WTC11 (cell line): ENCODE results near the gene RABL6. TPM values are rescaled to one million over a fixed set of nuclear protein-coding genes. Genes with fewer than 3 reads are reported as not detected.

Source experiments
- ATAC-seq: fragments of 200-7000 bp; cut with Tn5 transposase; 2 replicates; pipeline ENCODE4 v1.10.0; 2021; ENCODE audit warnings: mild to moderate bottlenecking, moderate library complexity
- CTCF ChIA-PET: fragments of 300-600 bp; sonication (Branson Sonifier 250); formaldehyde crosslinking; loops from one replicate; lab custom pipeline; 2021; ENCODE audit warnings: antibody characterized with exemption; lab: Charles Lee
- POLR2A ChIA-PET: fragments of 350-600 bp; sonication (Branson Sonifier 250); formaldehyde crosslinking; loops from one replicate; lab custom pipeline; 2021; ENCODE audit warnings: antibody characterized with exemption; lab: Charles Lee
- DNase-seq: peaks from one replicate; pipeline ENCODE4 v3.0.0; 2021; ENCODE audit warnings: low spot score
- H3K27ac Mint-ChIP-seq: 2 replicates; pipeline ENCODE4 v1.8.0; 2021; ENCODE audit warnings: mixed read lengths
- H3K27me3 Mint-ChIP-seq: 2 replicates; pipeline ENCODE4 v1.8.0; 2021; ENCODE audit warnings: low read depth, mild to moderate bottlenecking, moderate library complexity, mixed read lengths
- H3K36me3 Mint-ChIP-seq: 2 replicates; pipeline ENCODE4 v1.8.0; 2021; ENCODE audit warnings: mixed read lengths
- H3K4me1 Mint-ChIP-seq: 2 replicates; pipeline ENCODE4 v1.8.0; 2022; ENCODE audit warnings: mixed read lengths
- H3K4me3 Mint-ChIP-seq: 2 replicates; pipeline ENCODE4 v1.8.0; 2021; ENCODE audit warnings: mild to moderate bottlenecking, moderate library complexity, mixed read lengths
- H3K9me3 Mint-ChIP-seq: 2 replicates; pipeline ENCODE4 v1.8.0; 2021; ENCODE audit warnings: mixed read lengths
- ARID4B ChIP-seq: sonication (generic); formaldehyde crosslinking; IDR thresholded peaks from 2 replicates; pipeline ENCODE4 v1.8.0; 2023; ENCODE audit warnings: missing genetic modification reagents, mild to moderate bottlenecking, borderline replicate concordance
- ATF1 ChIP-seq: sonication (generic); formaldehyde crosslinking; IDR thresholded peaks from 2 replicates; pipeline ENCODE4 v1.8.1; 2023; ENCODE audit warnings: mild to moderate bottlenecking, moderate library complexity, missing genetic modification reagents
- ERG ChIP-seq: fragments of 250-450 bp; sonication (Bioruptor Pico); IDR thresholded peaks from 2 replicates; pipeline ENCODE4 v1.8.0; 2021; ENCODE audit warnings: mild to moderate bottlenecking
- ETV6 ChIP-seq: sonication (generic); formaldehyde crosslinking; IDR thresholded peaks from 2 replicates; pipeline ENCODE4 v1.8.1; 2022; ENCODE audit warnings: mild to moderate bottlenecking, missing genetic modification reagents
- FOXJ3 ChIP-seq: sonication (generic); formaldehyde crosslinking; IDR thresholded peaks from 2 replicates; pipeline ENCODE4 v1.9.0; 2021; ENCODE audit warnings: missing genetic modification reagents, mild to moderate bottlenecking, borderline replicate concordance
- FOXP4 ChIP-seq: sonication (generic); formaldehyde crosslinking; IDR thresholded peaks from 2 replicates; pipeline ENCODE4 v1.8.0; 2022; ENCODE audit warnings: mild to moderate bottlenecking, missing genetic modification reagents
- GRHL2 ChIP-seq: fragments of 250-450 bp; sonication (Bioruptor Pico); IDR thresholded peaks from 2 replicates; pipeline ENCODE4 v1.8.0; 2022; ENCODE audit warnings: mild to moderate bottlenecking, moderate library complexity; ENCODE audit not compliant: insufficient replicate concordance, severe bottlenecking
- JAZF1 ChIP-seq: fragments of 250-450 bp; sonication (Bioruptor Pico); IDR thresholded peaks from 2 replicates; pipeline ENCODE4 v1.9.0; 2021; ENCODE audit warnings: moderate library complexity, mild to moderate bottlenecking, inconsistent platforms
- KAT7 ChIP-seq: sonication (generic); formaldehyde crosslinking; IDR thresholded peaks from 2 replicates; pipeline ENCODE4 v1.8.1; 2023; ENCODE audit warnings: missing genetic modification reagents, mild to moderate bottlenecking, borderline replicate concordance
- NFYB ChIP-seq: sonication (generic); formaldehyde crosslinking; conservative IDR thresholded peaks from 2 replicates; pipeline ENCODE4 v1.8.0; 2022; ENCODE audit warnings: low read depth, missing genetic modification reagents
- NR1H2 ChIP-seq: sonication (generic); formaldehyde crosslinking; IDR thresholded peaks from 2 replicates; pipeline ENCODE4 v1.9.0; 2021; ENCODE audit warnings: mild to moderate bottlenecking, moderate library complexity, missing genetic modification reagents
- NR2C2 ChIP-seq: sonication (generic); formaldehyde crosslinking; IDR thresholded peaks from 2 replicates; pipeline ENCODE4 v1.8.0; 2022; ENCODE audit warnings: mild to moderate bottlenecking, missing genetic modification reagents
- TCF7 ChIP-seq: sonication (generic); formaldehyde crosslinking; IDR thresholded peaks from 2 replicates; pipeline ENCODE4 v1.8.0; 2022; ENCODE audit warnings: mild to moderate bottlenecking, low read depth, missing genetic modification reagents, moderate library complexity
- ZNF232 ChIP-seq: sonication (generic); formaldehyde crosslinking; IDR thresholded peaks from 2 replicates; pipeline ENCODE4 v1.8.0; 2022; ENCODE audit warnings: mild to moderate bottlenecking, missing genetic modification reagents
- total RNA-seq: library from RNA; stranded (reverse); gene quantifications from 3 replicates; pipeline ENCODE4 v1.2.3, GENCODE V29; 2021
- TF ChIP-seq, protein P1 (sequence below): sonication (generic); formaldehyde crosslinking; IDR thresholded peaks from 2 replicates; pipeline ENCODE4 v1.8.1; 2022; ENCODE audit warnings: mild to moderate bottlenecking, moderate library complexity, missing genetic modification reagents

RABL6 gene
- total RNA-seq, 1 experiment from 2014 or later = 171 TPM

GRCh38 chr9:136835162-136835931, 27.6 kb downstream of the RABL6 start:
- no peak for DNase-seq
- no peak for TF ChIP-seq JAZF1 (CRISPR knock-in tag)
- no peak for TF ChIP-seq FOXJ3 (CRISPR knock-in tag)
- TF ChIP-seq NFYB (CRISPR knock-in tag) = no peak
- no peak for TF ChIP-seq ERG (CRISPR knock-in tag)
- TF ChIP-seq TCF7 = no peak
- TF ChIP-seq ATF1 (CRISPR knock-in tag) = no peak
- TF ChIP-seq, protein P1, sequence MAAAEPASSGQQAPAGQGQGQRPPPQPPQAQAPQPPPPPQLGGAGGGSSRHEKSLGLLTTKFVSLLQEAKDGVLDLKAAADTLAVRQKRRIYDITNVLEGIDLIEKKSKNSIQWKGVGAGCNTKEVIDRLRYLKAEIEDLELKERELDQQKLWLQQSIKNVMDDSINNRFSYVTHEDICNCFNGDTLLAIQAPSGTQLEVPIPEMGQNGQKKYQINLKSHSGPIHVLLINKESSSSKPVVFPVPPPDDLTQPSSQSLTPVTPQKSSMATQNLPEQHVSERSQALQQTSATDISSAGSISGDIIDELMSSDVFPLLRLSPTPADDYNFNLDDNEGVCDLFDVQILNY = no peak
- no peak for TF ChIP-seq GRHL2
- no peak for TF ChIP-seq FOXP4 (CRISPR knock-in tag)
- no peak for TF ChIP-seq ZNF232 (CRISPR knock-in tag)
- TF ChIP-seq ETV6 (CRISPR knock-in tag) = no peak
- TF ChIP-seq ARID4B = no peak
- no peak for TF ChIP-seq NR1H2 (CRISPR knock-in tag)
- TF ChIP-seq NR2C2 (CRISPR knock-in tag) = no peak
- no peak for TF ChIP-seq KAT7
- TF ChIP-seq, all 79 proteins: peak for 0
- no peak overlapping the region for H3K4me3 Mint-ChIP-seq
- no peaks in the 10 kb centered on the region for H3K9me3 Mint-ChIP-seq
- CTCF ChIA-PET = interaction anchor here (0.7 to 1.6 kb wide), 7 partner anchors 9 to 232 kb away, joined by 3 to 10 read pairs (median 4); no protein-coding TSS in a partner anchor
- H3K27ac Mint-ChIP-seq = no peak overlapping the region
- peaks cover 5% of the 10 kb centered on the region for H3K4me1 Mint-ChIP-seq
- POLR2A ChIA-PET = interaction anchor here (1.3 kb wide), 1 partner anchor 12 kb away, joined by 4 read pairs; no protein-coding TSS in a partner anchor
- no peak for ATAC-seq
- no peaks in the 10 kb centered on the region for H3K27me3 Mint-ChIP-seq
- H3K36me3 Mint-ChIP-seq = peaks cover 19% of the 10 kb centered on the region; the same call in 1 of the 2 replicates
